GM21717 (cell line): Measurements from ENCODE around the gene PNKP.

Experiments used
- ATAC-seq: cut with Tn5 transposase; IDR thresholded peaks from one replicate; pipeline ENCODE4 v1.9.1; 2021; ENCODE audit warnings: mild to moderate bottlenecking, moderate library complexity; ENCODE audit not compliant: unreplicated experiment

PNKP gene

GRCh38 chr19:49847731-49848696 lies 19.4 kb downstream of the PNKP start:
- ATAC-seq, result no peak

GRCh38 chr19:49846408-49846807 lies 21.0 kb downstream of the PNKP start:
- ATAC-seq, result no peak

- no peak for ATAC-seq
These were observed 22.0 kb downstream of the PNKP start for GRCh38 chr19:49845414-49845813.

GRCh38 chr19:49844138-49845095 lies 23.0 kb downstream of the PNKP start:
- ATAC-seq, result no peak

- ATAC-seq, result no peak
These were observed 24.1 kb downstream of the PNKP start for GRCh38 chr19:49843265-49843664.

GRCh38 chr19:49840736-49841249 lies 26.6 kb downstream of the PNKP start:
- no peak for ATAC-seq

GRCh38 chr19:49840321-49840720 lies 27.1 kb downstream of the PNKP start:
- ATAC-seq, result no peak

- no peak for ATAC-seq
These were observed 27.7 kb downstream of the PNKP start for GRCh38 chr19:49839713-49840112.

- ATAC-seq, result no peak
These were observed 28.3 kb downstream of the PNKP start for GRCh38 chr19:49838885-49839588.

- ATAC-seq, result no peak
These were observed 30.0 kb downstream of the PNKP start for GRCh38 chr19:49837425-49837824.

GRCh38 chr19:49837009-49837310 lies 30.4 kb downstream of the PNKP start:
- no peak for ATAC-seq

- no peak for ATAC-seq
These were observed 31.0 kb downstream of the PNKP start for GRCh38 chr19:49836176-49837008.

GRCh38 chr19:49835562-49835961 lies 31.8 kb downstream of the PNKP start:
- no peak for ATAC-seq

GRCh38 chr19:49833599-49833998 lies 33.8 kb downstream of the PNKP start:
- ATAC-seq, result no peak

GRCh38 chr19:49832556-49832955 lies 34.8 kb downstream of the PNKP start:
- ATAC-seq, result no peak

- ATAC-seq, result no peak
These were observed 35.8 kb downstream of the PNKP start for GRCh38 chr19:49831592-49831991.

- ATAC-seq, result no peak
These were observed 36.6 kb downstream of the PNKP start for GRCh38 chr19:49830766-49831165.

- ATAC-seq, result no peak
These were observed 37.7 kb downstream of the PNKP start for GRCh38 chr19:49829721-49830120.

GRCh38 chr19:49829200-49829599 lies 38.2 kb downstream of the PNKP start:
- no peak for ATAC-seq

- no peak for ATAC-seq
These were observed 40.3 kb downstream of the PNKP start for GRCh38 chr19:49827034-49827433.
